Measurements from ENCODE around the gene KIAA1328. TPM values are rescaled to one million over a fixed set of nuclear protein-coding genes. Genes with fewer than 3 reads are reported as not detected.

The KIAA1328 gene
- total RNA-seq, 6 donors from 2014 or later: 10.6 to 66.0 (median 28.8) TPM

GRCh38 chr18:37199741-37200140, 370.8 kb downstream of the KIAA1328 start:
- H3K4me3 ChIP-seq: no peak overlapping the region
- 89 to 92% methylated on average over 2 of the region's 2 CpGs for WGBS, 2 donors
- ATAC-seq (ENCODE audit: low FRiP score in 2 of 2): no peak
- DNase-seq: no peak
- no peak overlapping the region for H3K27ac ChIP-seq
- peaks cover 0 to 8% (median 6%) of the 10 kb centered on the region in 4 donors for H3K9me3 ChIP-seq
- TF ChIP-seq POLR2AphosphoS5 (IDR thresholded peaks at IDR 0.05) (no peak), EP300 (IDR thresholded peaks at IDR 0.05) (no peak), CTCF (IDR thresholded peaks at IDR 0.05) (no peak), POLR2A (IDR thresholded peaks at IDR 0.05) (no peak)
- no peaks in the 10 kb centered on the region for H3K4me1 ChIP-seq
- no peaks in the 10 kb centered on the region for H3K27me3 ChIP-seq
- H3K36me3 ChIP-seq: no peaks in the 10 kb centered on the region

- TF ChIP-seq EP300 (IDR thresholded peaks at IDR 0.05): no peak
- TF ChIP-seq POLR2AphosphoS5 (IDR thresholded peaks at IDR 0.05): no peak
- TF ChIP-seq CTCF (IDR thresholded peaks at IDR 0.05): no peak
- TF ChIP-seq POLR2A (IDR thresholded peaks at IDR 0.05): no peak
- DNase-seq (no peak), ATAC-seq (ENCODE audit: low FRiP score in 2 of 2) (no peak)
- Histone ChIP-seq H3K36me3 (no peaks in the 10 kb centered on the region), H3K4me1 (no peaks in the 10 kb centered on the region), H3K27ac (no peak overlapping the region), H3K27me3 (no peaks in the 10 kb centered on the region), H3K9me3 (peaks cover 0 to 8% (median 6%) of the 10 kb centered on the region in 4 donors), H3K4me3 (no peak overlapping the region)
- WGBS, 2 donors: 71 to 86% methylated on average over 1 of the region's 1 CpG
These were observed 378.4 kb downstream of the KIAA1328 start for GRCh38 chr18:37207343-37207742.

- no peaks in the 10 kb centered on the region for H3K4me1 ChIP-seq
- H3K27me3 ChIP-seq: no peaks in the 10 kb centered on the region
- H3K36me3 ChIP-seq: no peaks in the 10 kb centered on the region
- TF ChIP-seq CTCF (IDR thresholded peaks at IDR 0.05): no peak
- TF ChIP-seq EP300 (IDR thresholded peaks at IDR 0.05): no peak
- no peak for TF ChIP-seq POLR2AphosphoS5 (IDR thresholded peaks at IDR 0.05)
- TF ChIP-seq POLR2A (IDR thresholded peaks at IDR 0.05): no peak
- H3K27ac ChIP-seq: no peak overlapping the region
- DNase-seq (no peak), ATAC-seq (ENCODE audit: low FRiP score in 2 of 2) (no peak)
- H3K9me3 ChIP-seq: peaks cover 0 to 7% (median 1%) of the 10 kb centered on the region in 4 donors
- 70 to 81% methylated on average over 1 of the region's 1 CpG for WGBS, 2 donors
- no peak overlapping the region for H3K4me3 ChIP-seq
These were observed 381.9 kb downstream of the KIAA1328 start for GRCh38 chr18:37210781-37211180.

- no peak for DNase-seq
- Histone ChIP-seq H3K27ac (no peak overlapping the region), H3K4me3 (no peak overlapping the region), H3K36me3 (no peaks in the 10 kb centered on the region), H3K9me3 (peaks cover 0 to 6% (median 1%) of the 10 kb centered on the region in 4 donors), H3K27me3 (no peaks in the 10 kb centered on the region), H3K4me1 (no peaks in the 10 kb centered on the region)
- TF ChIP-seq EP300 (IDR thresholded peaks at IDR 0.05) (no peak), CTCF (IDR thresholded peaks at IDR 0.05) (no peak), POLR2A (IDR thresholded peaks at IDR 0.05) (no peak), POLR2AphosphoS5 (IDR thresholded peaks at IDR 0.05) (no peak)
- 62 to 71% methylated on average over 2 of the region's 2 CpGs for WGBS, 2 donors
- ATAC-seq (ENCODE audit: low FRiP score in 2 of 2): no peak
These were observed 389.2 kb downstream of the KIAA1328 start for GRCh38 chr18:37218022-37218590.

- Histone ChIP-seq H3K36me3 (peaks cover 0 to under 1% (median 0%) of the 10 kb centered on the region in 4 donors), H3K9me3 (no peaks in the 10 kb centered on the region), H3K4me1 (no peaks in the 10 kb centered on the region), H3K27ac (no peak overlapping the region), H3K27me3 (no peaks in the 10 kb centered on the region), H3K4me3 (no peak overlapping the region)
- WGBS, 2 donors: 75 to 82% methylated on average over 2 to 7 of the region's 7 CpGs
- TF ChIP-seq POLR2AphosphoS5 (IDR thresholded peaks at IDR 0.05) (no peak), POLR2A (IDR thresholded peaks at IDR 0.05) (no peak), EP300 (IDR thresholded peaks at IDR 0.05) (no peak), CTCF (IDR thresholded peaks at IDR 0.05) (no peak)
- DNase-seq (no peak), ATAC-seq (ENCODE audit: low FRiP score in 2 of 2) (no peak)
These were observed 390.3 kb downstream of the KIAA1328 start for GRCh38 chr18:37219257-37219656.

All from upper lobe of left lung (tissue), 6 donors.